ENCODE results near the gene OR8B2.
"Not testable (repeated sequence)": the region's sequence is repeated elsewhere in the genome, so short reads cannot be mapped to it uniquely, and the experiment has no call there.

The OR8B2 gene, protein sequence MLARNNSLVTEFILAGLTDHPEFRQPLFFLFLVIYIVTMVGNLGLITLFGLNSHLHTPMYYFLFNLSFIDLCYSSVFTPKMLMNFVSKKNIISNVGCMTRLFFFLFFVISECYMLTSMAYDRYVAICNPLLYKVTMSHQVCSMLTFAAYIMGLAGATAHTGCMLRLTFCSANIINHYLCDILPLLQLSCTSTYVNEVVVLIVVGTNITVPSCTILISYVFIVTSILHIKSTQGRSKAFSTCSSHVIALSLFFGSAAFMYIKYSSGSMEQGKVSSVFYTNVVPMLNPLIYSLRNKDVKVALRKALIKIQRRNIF
- 0 reads per million in 4 experiments for total RNA-seq

DNA sequence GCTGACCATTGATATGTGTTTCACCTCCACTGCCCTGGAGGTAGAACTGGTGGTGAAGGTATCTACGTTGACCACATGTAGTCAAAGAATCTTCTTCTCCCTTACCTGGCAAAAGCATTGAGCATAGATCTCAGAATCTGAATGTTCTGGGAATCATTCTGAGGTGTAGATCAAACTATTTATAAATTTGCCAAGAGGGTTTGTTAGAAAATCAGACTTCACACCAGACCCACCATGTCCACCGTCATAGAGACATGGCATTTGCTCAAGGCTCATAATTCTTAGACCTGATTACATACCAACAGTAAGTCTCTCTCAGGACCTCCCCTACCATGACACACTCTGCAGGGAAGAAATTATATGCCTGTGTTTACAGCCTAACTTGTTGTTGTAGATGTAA lies at the start of gene OR8B2:
Gene OR8B2, minus strand, starts transcription at position 101 of the 400 bp plus-strand sequence. CDS start 1,156 bp downstream, outside the sequence.
- DNase-seq, result no peak

GRCh38 chr11:124429599-124429998 lies 45.3 kb upstream of the OR8B2 start:
- DNase-seq, result no peak

GRCh38 chr11:124424384-124424921 lies 40.2 kb upstream of the OR8B2 start, which contains the start of gene OR8B4:
OR8B4 (minus strand) TSS chr11:124424871; CDS start chr11:124424871, 0 bp downstream.
- DNase-seq, result no peak

GRCh38 chr11:124421043-124421442 lies 36.7 kb upstream of the OR8B2 start:
- no peak for DNase-seq

DNA sequence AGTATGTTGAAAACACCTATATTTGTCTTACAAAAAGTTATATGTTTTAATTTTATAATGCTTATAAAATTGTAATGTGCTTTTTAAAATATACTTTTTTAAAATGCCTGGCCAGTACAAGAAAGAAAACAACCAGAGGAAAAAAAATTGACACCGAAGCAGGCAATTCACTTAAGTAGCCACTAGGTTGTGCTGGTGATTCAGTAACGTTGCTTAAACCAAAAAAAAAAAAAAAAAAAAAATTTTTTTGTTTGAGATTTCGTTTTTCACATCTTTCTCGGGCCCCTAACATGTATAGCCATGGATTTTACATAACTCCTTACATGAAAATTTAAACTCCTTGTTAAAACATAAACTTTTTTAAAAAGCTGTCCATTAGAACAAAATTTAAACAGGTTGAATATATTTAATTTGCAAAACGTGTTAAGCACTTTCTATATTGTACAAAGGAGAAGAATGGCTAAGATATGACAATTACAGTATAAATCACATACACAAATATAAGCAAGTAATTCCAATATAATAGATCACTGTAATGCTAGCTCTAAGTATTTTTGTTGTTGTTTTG lies 31.1 kb upstream of the OR8B2 start:
- DNase-seq, result no peak

GRCh38 chr11:124409906-124410305 lies 25.6 kb upstream of the OR8B2 start:
- DNase-seq, result no peak

DNA sequence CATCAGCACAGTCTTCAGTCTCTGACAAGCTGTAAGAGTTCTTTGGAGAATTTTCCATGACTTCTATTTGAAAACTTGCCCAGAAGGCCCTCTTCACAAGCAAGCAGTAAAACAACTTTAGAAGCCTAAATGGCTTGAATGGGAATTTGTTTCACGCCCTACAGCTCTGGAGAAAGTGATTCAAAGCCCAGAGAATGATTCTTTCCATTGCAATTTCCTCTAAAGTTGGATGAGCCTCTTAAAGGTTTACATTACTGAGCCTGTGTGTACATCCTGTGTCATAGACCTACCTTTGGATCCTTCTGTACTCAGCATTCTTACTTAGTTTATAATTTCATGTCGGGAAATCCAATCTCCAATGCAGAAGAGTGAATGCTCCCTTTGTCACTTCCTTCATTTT lies 21.3 kb upstream of the OR8B2 start:
- DNase-seq, result no peak

GRCh38 chr11:124403186-124403585 lies 18.9 kb upstream of the OR8B2 start:
- DNase-seq, result not testable (repeated sequence)

GRCh38 chr11:124402326-124402922 lies 18.1 kb upstream of the OR8B2 start:
- no peak for DNase-seq

- DNase-seq, result no peak
Observed at GRCh38 chr11:124398924-124399323, 14.6 kb upstream of the OR8B2 start, which contains the start of gene OR8B3. OR8B3 (minus strand) TSS chr11:124399024; CDS start chr11:124397351, 1,673 bp downstream.

DNA sequence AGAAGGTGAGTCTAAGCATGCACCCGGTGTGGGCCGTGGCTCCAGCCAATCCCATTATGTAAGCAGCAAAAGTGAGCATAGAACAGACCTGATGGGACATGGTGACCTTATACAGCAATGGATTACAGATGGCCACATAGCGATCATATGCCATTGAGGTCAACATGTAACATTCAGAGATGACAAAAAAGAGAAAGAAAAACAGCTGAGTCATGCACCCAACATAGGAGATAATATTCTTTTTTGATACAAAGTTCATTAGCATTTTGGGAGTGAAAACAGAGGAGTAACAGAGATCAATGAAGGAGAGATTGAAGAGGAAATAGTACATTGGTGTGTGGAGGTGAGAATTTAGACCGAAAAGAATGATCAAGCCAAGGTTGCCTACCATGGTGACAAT lies 12.5 kb upstream of the OR8B2 start:
- not testable (repeated sequence) for DNase-seq

DNA sequence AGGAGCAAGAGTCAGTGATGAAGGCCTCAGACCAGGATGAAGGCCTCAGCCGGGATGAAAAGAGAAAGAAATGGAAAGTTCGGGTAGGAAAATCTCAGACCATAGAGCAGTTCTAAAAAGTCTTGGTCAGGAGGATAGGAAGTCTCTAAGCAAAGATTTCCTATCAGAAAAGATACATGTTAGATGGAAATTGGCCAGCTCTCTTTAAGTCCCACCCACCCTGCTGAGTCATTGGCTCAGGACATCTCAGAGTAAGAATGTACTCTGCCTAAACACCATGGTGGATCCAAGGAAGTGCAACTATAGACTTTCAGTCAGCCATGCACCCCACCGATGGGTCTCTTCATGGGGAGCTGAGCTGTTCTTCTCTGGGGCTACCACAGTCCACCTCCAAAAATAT lies 10.1 kb upstream of the OR8B2 start:
- DNase-seq, result no peak

- not testable (repeated sequence) for DNase-seq
Observed at GRCh38 chr11:124382857-124383256, 1.4 kb downstream of the OR8B2 start.

DNA sequence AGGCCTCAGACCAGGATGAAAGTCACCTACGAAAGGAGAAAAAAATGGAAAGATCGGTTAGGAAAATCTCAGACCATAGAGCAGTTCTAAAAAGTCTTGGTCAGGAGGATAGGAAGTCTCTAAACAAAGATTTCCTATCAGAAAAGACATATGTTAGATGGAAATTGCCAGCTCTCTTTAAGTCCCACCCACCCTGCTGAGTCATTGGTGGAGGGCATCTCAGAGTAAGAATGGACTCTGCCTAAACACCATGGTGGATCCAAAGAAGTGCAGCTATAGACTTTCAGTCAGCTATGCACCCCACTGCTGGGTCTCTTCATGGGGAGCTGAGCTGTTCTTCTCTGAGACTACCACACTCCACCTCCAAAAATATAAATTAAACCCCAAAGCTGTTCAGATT lies 3.7 kb downstream of the OR8B2 start:
- no peak for DNase-seq

GRCh38 chr11:124376280-124376679 lies 8.0 kb downstream of the OR8B2 start:
- no peak for DNase-seq

DNA sequence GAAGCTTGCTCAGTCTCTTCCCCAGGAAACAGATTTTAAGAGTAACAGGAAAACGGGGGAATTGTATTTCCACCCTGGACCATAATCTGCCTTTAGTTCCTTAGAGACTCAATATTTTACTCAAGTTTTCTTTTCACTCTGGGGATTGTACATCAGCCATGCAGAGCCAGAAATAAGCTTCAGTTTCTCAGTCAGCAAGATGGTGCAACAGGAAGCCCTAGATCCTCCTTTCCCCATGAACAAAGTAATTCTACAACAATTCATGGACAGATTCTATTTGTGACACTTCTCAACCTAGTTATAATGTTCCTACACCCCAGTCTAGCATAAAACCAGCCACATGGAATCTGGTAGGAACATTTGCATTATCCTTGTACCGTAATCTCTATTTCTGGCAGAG lies 24.7 kb downstream of the OR8B2 start:
- DNase-seq, result no peak

DNA sequence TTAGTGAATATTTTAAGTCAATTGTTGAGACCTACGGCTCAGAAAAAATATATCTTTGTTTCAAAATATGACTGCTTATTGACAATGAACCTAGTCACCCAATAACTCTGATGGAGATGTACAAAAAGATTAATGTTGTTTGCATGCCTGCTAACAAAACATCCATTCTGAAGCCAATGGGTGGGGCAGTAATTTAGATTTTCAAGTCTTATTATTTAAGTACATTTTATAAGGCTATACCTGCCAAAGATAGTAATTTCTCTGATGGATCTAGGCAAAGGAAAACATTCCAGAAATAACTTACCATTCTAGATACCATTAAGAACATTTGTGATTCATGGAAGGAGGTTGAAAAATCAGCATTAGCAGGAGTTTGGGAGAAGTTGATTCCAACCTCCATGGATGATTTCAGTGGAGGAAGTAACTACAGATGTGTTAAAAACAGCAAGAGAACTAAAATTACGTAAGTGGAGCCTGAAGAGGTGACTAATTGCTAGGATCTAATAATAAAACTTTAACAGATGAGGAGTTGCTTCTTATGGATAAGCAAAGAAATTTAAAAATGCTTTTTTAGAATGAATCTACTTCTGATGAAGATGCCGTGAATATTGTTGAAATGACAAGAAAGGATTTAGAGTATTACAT lies 37.9 kb downstream of the OR8B2 start:
- no peak for DNase-seq

DNA sequence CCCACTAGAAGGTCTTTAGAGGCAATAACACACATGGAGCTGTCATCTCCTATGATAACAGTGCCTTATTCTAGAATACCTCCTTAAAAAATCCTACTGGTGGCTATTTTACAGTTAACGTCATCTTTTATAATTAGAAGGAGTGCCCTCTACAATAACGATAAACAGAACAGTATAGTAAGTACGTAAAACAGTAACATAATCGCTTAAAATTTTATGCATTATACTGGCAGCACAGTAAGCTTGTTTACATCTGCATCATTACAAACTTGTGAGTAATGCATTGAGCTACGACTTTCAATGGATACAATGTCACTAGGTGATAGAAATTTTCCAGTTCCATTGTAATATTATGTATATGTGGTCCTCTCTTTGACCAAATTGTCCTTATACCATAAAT lies 40.0 kb downstream of the OR8B2 start:
- no peak for DNase-seq

DNA sequence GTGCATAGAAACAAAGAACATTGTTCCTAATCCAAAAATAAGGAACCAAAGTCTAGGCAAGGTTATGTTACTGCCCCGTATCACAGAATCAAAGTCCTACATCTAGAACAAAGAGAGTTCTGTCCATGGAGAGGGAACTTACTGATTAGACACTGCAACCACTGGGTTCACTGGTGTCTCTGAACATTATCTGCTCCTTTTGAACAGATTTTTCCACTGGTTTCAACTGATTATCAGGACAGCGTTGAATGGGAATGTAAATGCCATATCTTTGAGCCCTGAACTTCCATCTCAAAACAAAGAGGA lies 44.2 kb downstream of the OR8B2 start:
- no peak for DNase-seq

DNA sequence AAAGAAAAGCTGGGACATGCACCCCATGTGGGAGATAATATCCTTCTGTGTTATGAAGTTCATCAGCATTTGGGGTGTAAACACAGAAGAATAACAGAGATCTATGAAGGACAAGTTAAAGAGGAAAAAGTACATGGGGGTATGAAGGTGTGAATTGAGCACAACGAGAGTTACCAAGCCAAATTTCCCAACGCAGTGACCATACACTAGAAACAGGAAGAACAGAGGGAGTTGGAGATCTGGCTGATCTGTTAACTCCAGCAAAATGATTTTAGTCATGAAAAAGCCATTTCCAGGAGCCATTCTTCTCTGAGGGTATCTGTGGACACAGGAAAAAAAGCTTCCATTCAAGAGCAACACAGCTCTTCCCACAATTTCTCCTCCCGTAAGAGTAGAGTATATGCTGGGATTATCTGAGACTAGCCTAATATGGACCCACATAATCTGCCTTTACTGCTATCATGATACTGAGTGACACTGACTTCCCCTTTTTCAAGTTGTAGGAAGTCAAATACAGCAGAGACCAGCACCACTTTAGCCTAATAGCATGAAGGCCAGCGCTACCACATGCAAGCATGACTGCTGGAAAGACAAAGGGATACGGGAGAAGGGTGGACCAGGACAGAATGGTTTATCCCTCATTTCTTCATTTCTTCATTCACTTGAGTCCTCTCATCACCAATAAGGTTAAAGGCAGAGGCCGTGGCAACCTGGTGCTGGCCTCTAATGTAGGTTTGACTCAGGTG lies 44.7 kb downstream of the OR8B2 start:
- no peak for DNase-seq

Measured in effector CD8-positive, alpha-beta T cell (primary cell).